Measurements from ENCODE around the gene ZNF148.

Gene ZNF148

DNA sequence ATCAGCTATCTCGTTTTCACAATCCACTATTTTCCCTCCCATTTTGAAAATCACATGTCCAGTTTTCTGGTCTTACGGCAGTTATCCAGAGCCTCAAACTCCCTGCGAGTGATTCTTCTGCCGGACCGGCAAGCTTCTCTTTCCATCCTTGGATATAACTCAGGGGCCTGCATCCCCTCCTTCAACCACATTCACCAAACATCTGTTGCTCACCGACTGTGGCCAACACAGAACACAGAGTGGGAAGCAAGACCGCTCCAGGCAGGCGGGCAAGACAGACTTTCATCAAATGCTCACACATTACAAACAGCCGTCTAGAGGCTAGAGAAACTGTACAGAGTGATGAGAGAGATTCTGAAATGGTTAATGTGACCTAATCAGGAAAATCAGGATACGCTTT lies 154.9 kb downstream of the ZNF148 start:
- H3K27ac ChIP-seq: no peak overlapping the region
- H4K20me1 ChIP-seq: no peaks in the 10 kb centered on the region
- no peaks in the 10 kb centered on the region for H3K27me3 ChIP-seq
- no peaks in the 10 kb centered on the region for H3K4me1 ChIP-seq
- H3K9me3 ChIP-seq: no peaks in the 10 kb centered on the region
- H3K9ac ChIP-seq: no peak overlapping the region
- no peak for TF ChIP-seq Cebpa-rat (IDR thresholded peaks at IDR 0.05)
- no peaks in the 10 kb centered on the region for H3K36me3 ChIP-seq
- no peak overlapping the region for H3K4me2 ChIP-seq
- H3K4me3 ChIP-seq: no peak overlapping the region

DNA sequence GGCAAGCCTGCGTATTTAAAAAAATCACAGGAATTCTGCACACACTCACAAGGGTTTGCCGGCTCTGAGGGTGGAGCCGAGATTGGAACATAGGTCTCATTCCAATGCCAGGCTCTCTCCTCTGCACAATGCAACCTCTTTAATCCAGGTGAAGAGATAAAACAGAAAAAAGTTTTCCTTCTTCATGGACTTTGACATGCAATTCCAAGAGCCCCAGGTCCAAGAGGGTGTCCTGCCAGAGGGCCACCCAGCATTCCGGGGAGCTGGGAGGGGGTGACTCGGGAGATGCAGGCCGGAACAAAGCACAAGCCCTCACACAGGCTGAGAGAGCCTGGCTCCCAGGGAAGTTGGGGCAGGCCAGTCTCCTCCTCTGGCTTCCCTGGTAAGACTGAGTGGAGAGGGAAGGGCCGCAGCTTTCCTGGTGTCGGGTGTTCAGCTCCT lies 155.8 kb downstream of the ZNF148 start:
- H3K36me3 ChIP-seq: no peaks in the 10 kb centered on the region
- H3K4me3 ChIP-seq: no peak overlapping the region
- H3K4me1 ChIP-seq: no peaks in the 10 kb centered on the region
- H3K27me3 ChIP-seq: no peaks in the 10 kb centered on the region
- no peaks in the 10 kb centered on the region for H4K20me1 ChIP-seq
- H3K9ac ChIP-seq: no peak overlapping the region
- no peaks in the 10 kb centered on the region for H3K9me3 ChIP-seq
- H3K27ac ChIP-seq: no peak overlapping the region
- TF ChIP-seq Cebpa-rat (IDR thresholded peaks at IDR 0.05): no peak
- H3K4me2 ChIP-seq: no peak overlapping the region

GRCh38 chr3:125214738-125215137 lies 160.4 kb downstream of the ZNF148 start:
- Histone ChIP-seq H4K20me1 (no peaks in the 10 kb centered on the region), H3K36me3 (no peaks in the 10 kb centered on the region), H3K9ac (no peak overlapping the region), H3K4me1 (no peaks in the 10 kb centered on the region), H3K4me2 (no peak overlapping the region), H3K9me3 (no peaks in the 10 kb centered on the region; the same call in 1 of the 2 replicates), H3K4me3 (no peak overlapping the region), H3K27ac (no peak overlapping the region), H3K27me3 (peaks cover 31% of the 10 kb centered on the region)
- no peak for TF ChIP-seq Cebpa-rat (IDR thresholded peaks at IDR 0.05)

- peaks cover 31% of the 10 kb centered on the region for H3K27me3 ChIP-seq
Observed at GRCh38 chr3:125213946-125214542, 161.1 kb downstream of the ZNF148 start.

GRCh38 chr3:125213364-125213755 lies 161.8 kb downstream of the ZNF148 start:
- Histone ChIP-seq H3K9me3 (no peaks in the 10 kb centered on the region; the same call in 1 of the 2 replicates), H3K27me3 (peaks cover 31% of the 10 kb centered on the region), H3K4me3 (no peak overlapping the region), H4K20me1 (no peaks in the 10 kb centered on the region), H3K27ac (no peak overlapping the region), H3K36me3 (no peaks in the 10 kb centered on the region), H3K4me1 (no peaks in the 10 kb centered on the region), H3K9ac (no peak overlapping the region), H3K4me2 (no peak overlapping the region)
- TF ChIP-seq Cebpa-rat (IDR thresholded peaks at IDR 0.05): no peak

More at GRCh38 chr3:125213946-125214542, 161.1 kb downstream of the ZNF148 start:
- H3K9me3 ChIP-seq: no peaks in the 10 kb centered on the region; the same call in 1 of the 2 replicates
- H3K9ac ChIP-seq: no peak overlapping the region
- H3K4me1 ChIP-seq: no peaks in the 10 kb centered on the region
- H4K20me1 ChIP-seq: no peaks in the 10 kb centered on the region
- no peak overlapping the region for H3K27ac ChIP-seq
- TF ChIP-seq Cebpa-rat (IDR thresholded peaks at IDR 0.05): no peak
- no peaks in the 10 kb centered on the region for H3K36me3 ChIP-seq
- no peak overlapping the region for H3K4me3 ChIP-seq
- H3K4me2 ChIP-seq: no peak overlapping the region

DNA sequence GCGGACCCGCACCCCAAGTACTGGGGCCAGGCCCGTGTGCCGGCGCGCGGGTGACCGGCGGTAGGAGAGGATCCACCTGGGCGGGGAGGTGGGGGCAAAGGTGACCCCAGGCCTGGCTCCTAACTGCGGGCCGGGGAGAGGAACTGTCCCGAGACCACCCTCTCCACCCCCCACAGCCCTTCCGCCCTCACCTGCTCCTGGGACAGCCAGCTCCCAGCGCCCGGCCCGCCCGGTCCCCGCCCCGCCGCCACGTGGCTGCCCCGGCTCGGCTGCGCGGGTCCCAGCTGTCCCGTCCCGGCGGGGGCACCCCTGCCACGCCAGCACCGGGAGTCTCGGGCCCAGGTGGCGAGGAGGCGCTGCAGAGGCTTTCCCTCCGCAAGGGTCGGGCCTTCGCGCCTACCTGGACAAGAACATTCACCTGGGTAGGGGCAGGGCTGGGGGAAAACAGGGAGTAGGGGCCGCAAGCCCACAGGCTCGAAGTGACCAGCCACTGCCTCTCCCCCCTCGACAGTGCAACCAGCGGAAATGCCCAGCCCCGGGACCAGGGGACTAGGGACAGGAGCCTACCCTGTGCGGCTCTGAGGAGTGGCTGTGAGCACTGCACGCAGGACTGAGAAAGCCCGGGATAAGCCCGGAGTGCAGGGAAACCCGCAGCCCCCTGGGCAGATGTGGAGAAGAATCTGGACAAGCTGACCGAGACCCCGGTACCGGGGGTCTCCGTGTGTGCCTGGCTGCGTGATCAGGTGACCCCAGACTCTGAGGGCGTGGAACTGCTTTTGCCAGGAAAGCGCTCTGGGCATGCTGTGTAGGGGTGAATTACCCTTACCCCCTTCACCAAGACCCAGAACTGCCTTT lies 162.4 kb downstream of the ZNF148 start, which contains the start of gene SLC12A8:
TSS of gene SLC12A8 (minus strand) at position 240 of the 855 bp plus-strand sequence. CDS start 1,399 bp downstream, outside the sequence.
- no peak within 1 kb of the TSS for H3K4me2 ChIP-seq
- H3K9ac ChIP-seq: no peak within 1 kb of the TSS
- no peaks in the 10 kb centered on the region; the same call in 1 of the 2 replicates for H3K9me3 ChIP-seq
- no peaks in the 10 kb centered on the region for H3K36me3 ChIP-seq
- H3K4me3 ChIP-seq: no peak within 1 kb of the TSS
- H3K4me1 ChIP-seq: no peaks in the 10 kb centered on the region
- no peak within 1 kb of the TSS for H3K27ac ChIP-seq
- H4K20me1 ChIP-seq: no peaks in the 10 kb centered on the region
- H3K27me3 ChIP-seq: peaks cover 31% of the 10 kb centered on the region
- TF ChIP-seq Cebpa-rat (IDR thresholded peaks at IDR 0.05): no peak

- no peak overlapping the region for H3K4me3 ChIP-seq
Observed at GRCh38 chr3:125212091-125212508, 163.0 kb downstream of the ZNF148 start.

DNA sequence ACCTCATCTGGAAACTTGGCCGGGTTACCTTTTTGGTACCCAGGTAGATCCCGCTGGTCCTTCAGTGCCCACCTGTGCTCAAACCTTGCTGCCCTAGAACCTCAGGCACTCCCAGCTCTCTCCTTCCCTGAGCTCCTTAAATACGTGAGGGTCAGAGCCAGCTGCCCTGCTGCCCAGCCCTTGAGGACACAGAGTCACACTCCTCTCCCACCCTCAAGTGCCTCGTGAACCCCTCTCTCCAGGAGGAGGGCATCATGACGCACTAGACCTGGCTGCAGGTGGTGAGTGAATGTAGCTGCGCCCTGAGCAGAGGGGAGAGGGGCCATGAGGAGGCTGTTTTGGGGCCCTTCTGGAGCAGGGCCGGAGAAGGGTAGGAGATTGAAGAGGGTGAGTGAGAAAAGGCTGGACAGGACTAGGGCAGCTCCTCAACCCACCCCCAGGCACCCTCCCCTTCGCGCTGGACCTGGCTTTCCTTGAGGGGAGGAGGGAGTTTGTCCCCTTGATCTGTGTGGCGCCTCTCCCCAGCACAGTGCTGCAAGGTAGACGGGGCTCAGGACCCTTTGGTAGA lies 163.5 kb downstream of the ZNF148 start:
- Histone ChIP-seq H3K36me3 (no peaks in the 10 kb centered on the region), H3K9me3 (no peaks in the 10 kb centered on the region; the same call in 1 of the 2 replicates), H3K27me3 (peaks cover 31% of the 10 kb centered on the region), H3K4me3 (no peak overlapping the region), H3K27ac (no peak overlapping the region), H3K9ac (no peak overlapping the region), H3K4me1 (no peaks in the 10 kb centered on the region), H3K4me2 (no peak overlapping the region), H4K20me1 (no peaks in the 10 kb centered on the region)
- TF ChIP-seq Cebpa-rat (IDR thresholded peaks at IDR 0.05): no peak

More at GRCh38 chr3:125212091-125212508, 163.0 kb downstream of the ZNF148 start:
- no peak for TF ChIP-seq Cebpa-rat (IDR thresholded peaks at IDR 0.05)
- H3K36me3 ChIP-seq: no peaks in the 10 kb centered on the region
- no peaks in the 10 kb centered on the region for H3K4me1 ChIP-seq
- peaks cover 31% of the 10 kb centered on the region for H3K27me3 ChIP-seq
- H3K9ac ChIP-seq: no peak overlapping the region
- H4K20me1 ChIP-seq: no peaks in the 10 kb centered on the region
- no peak overlapping the region for H3K4me2 ChIP-seq
- no peak overlapping the region for H3K27ac ChIP-seq
- H3K9me3 ChIP-seq: no peaks in the 10 kb centered on the region; the same call in 1 of the 2 replicates

- no peak for TF ChIP-seq Cebpa-rat (IDR thresholded peaks at IDR 0.05)
- Histone ChIP-seq H4K20me1 (no peaks in the 10 kb centered on the region), H3K27me3 (peaks cover 22% of the 10 kb centered on the region), H3K4me2 (no peak overlapping the region), H3K27ac (no peak overlapping the region), H3K4me3 (no peak overlapping the region), H3K9me3 (no peaks in the 10 kb centered on the region; the same call in 1 of the 2 replicates), H3K36me3 (no peaks in the 10 kb centered on the region), H3K9ac (no peak overlapping the region), H3K4me1 (no peaks in the 10 kb centered on the region)
Observed at GRCh38 chr3:125207949-125208568, 167.1 kb downstream of the ZNF148 start.
